ENCODE results near the gene DNAJC2.

GRCh38 chr7:103293526-103293925 lies 51.0 kb downstream of the DNAJC2 start:
- TF ChIP-seq CTCF (IDR thresholded peaks at IDR 0.05) (no peak), POLR2A (IDR thresholded peaks at IDR 0.05) (no peak)

All from heart left ventricle (tissue), 13 donors.